HTR-8/SVneo (cell line): ENCODE measurements around the gene PRDX3.

Experiments used
- DNase-seq: peaks from one replicate; pipeline ENCODE4 v3.0.0; 2011; ENCODE audit warnings: low spot score, mixed read lengths; ENCODE audit not compliant: insufficient read length
- FAIRE-seq: peaks from 2 replicates; lab custom pipeline; 2011; peaks lifted over from hg19 to GRCh38; lab: Jason Lieb, UNC

PRDX3 gene

GRCh38 chr10:119132521-119133345, 45.9 kb downstream of the PRDX3 start:
- FAIRE-seq = no peak

GRCh38 chr10:119131512-119132240, 46.9 kb downstream of the PRDX3 start:
- DNase-seq = no peak
- no peak for FAIRE-seq

More at GRCh38 chr10:119132521-119133345, 45.9 kb downstream of the PRDX3 start:
- no peak for DNase-seq

DNA sequence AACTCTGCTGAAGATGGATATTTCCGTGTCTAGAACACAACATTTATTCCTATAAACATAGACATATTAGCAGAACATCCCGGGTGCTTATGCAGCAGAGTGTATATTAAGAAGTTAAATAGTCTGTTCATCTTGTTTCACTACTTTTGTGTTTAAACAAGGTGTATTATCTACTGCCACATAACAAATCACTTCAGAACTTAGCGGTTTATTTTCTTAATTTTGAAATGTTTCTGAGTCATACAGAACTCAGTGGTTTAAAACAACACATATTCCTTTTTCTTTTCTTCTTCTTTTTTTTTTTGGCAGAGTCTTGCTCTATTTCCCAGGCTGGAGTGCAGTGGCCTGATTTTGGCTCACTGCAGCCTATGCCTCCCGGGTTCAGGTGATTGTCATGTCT, 48.9 kb downstream of the PRDX3 start:
- FAIRE-seq = no peak
- no peak for DNase-seq

- DNase-seq = no peak
- no peak for FAIRE-seq
Measured at GRCh38 chr10:119125942-119126341, 52.7 kb downstream of the PRDX3 start.

DNA sequence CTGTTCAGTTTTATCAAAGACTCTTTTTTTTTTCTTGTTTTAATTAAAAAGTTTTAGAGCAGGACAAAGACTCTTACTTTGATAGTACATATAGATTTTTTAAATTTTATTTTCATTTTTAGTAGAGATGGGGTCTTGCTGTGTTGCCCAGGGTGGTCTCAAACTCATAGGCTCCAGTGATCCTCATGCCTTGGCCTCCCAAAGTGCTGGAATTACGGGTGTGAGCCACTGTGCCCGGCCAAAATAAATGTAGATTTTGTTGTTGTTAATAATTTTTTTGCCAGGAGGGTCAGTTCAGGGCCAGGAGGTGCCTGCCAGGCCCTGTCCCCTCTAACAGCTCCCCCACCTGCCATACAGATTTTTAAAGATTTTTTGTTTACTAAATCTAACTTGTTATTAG, 57.7 kb downstream of the PRDX3 start:
- DNase-seq = no peak
- FAIRE-seq = no peak

- no peak for DNase-seq
- no peak for FAIRE-seq
Measured at GRCh38 chr10:119120413-119120867, 58.2 kb downstream of the PRDX3 start.

DNA sequence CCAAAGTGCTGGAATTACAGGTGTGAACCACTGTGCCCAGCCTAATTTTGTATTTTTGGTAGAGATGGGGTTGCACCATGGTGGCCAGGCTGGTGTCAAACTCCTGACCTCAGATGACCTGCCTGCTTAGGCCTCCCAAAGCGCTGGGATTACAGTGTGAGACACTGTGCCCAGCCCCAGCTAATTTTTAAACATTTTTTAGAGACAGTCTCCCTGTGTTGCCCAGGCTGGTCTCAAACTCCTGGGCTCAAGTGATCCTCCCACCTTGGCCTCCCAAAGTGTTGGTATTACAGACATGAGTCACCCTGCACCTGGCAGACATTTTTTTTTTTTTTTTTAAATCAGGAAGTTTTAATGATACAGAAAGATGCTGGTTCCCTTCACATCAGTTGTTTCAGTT, 59.2 kb downstream of the PRDX3 start:
- FAIRE-seq = no peak
- no peak for DNase-seq

- DNase-seq = no peak
- FAIRE-seq = no peak
Measured at GRCh38 chr10:119118231-119118630, 60.4 kb downstream of the PRDX3 start.
